WERI-Rb-1 (cell line): ENCODE results near the gene TRAPPC10.

Experiments used
- DNase-seq: peaks from one replicate; pipeline ENCODE4 v3.0.0-alpha.2; 2020
- H3K27ac ChIP-seq: fragments of 250-450 bp; sonication (Bioruptor Pico); 2 replicates; pipeline ENCODE4 v1.5.1; 2020; ENCODE audit warnings: mild to moderate bottlenecking, moderate library complexity
- H3K27me3 ChIP-seq: fragments of 250-450 bp; sonication (Bioruptor Pico); 2 replicates; pipeline ENCODE4 v1.5.1; 2021; ENCODE audit warnings: mild to moderate bottlenecking, low read depth, moderate library complexity; ENCODE audit not compliant: insufficient read depth, severe bottlenecking
- H3K36me3 ChIP-seq: fragments of 250-450 bp; sonication (Bioruptor Pico); 2 replicates; pipeline ENCODE4 v1.5.1; 2020; ENCODE audit warnings: mild to moderate bottlenecking, moderate library complexity
- H3K4me3 ChIP-seq: 2 replicates; pipeline ENCODE4 v1.5.1; 2011; ENCODE audit warnings: low read depth, mild to moderate bottlenecking, control low read depth, low read length
- H3K9me3 ChIP-seq: fragments of 250-450 bp; sonication (Bioruptor Pico); 2 replicates; pipeline ENCODE4 v1.5.1; 2021; ENCODE audit warnings: mild to moderate bottlenecking, moderate library complexity; ENCODE audit not compliant: severe bottlenecking
- TF ChIP-seq, protein P1 (sequence below): IDR thresholded peaks from 2 replicates; pipeline ENCODE4 v1.5.1; 2011; ENCODE audit warnings: low read depth, mild to moderate bottlenecking, control low read depth, inconsistent platforms, low read length

TRAPPC10 gene

DNA sequence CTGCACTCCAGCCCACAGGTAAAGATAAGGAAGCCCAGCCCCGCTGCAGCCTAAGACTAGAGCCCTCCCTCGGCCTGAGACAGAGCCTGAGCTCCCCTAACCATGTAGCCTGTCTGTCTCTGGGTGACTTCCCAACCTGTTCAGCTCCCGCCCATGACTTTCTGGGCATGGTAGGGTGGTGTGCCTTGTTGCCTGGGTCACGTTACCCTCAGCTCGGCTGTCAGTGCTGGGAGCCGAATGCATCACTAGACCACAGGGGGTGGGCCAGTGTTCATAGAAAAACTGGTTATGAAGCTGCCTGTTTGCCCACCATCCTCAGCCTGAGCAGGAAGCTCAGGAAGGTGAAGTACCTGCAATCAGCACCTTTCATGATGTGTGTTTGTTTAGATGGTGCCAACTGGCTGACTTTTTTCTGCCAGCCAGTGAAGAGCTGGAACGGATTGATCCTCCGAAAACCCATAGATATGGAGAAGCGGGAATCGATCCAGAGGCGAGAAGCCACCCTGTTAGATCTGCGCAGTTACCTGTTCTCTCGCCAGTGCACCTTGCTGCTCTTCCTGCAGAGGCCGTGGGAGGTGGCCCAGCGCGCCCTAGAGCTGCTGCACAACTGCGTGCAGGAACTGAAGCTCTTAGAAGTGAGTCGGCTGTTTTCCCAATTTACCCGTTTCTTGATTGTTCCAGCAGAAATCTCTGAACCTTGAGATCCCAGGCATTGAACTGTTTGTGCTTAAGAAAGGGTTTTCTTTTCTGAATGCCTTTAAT lies 51.2 kb downstream of the TRAPPC10 start:
- Histone ChIP-seq H3K27ac (no peak overlapping the region), H3K4me3 (no peak overlapping the region), H3K36me3 (peaks cover 57% of the 10 kb centered on the region), H3K9me3 (no peaks in the 10 kb centered on the region), H3K27me3 (no peaks in the 10 kb centered on the region)
- DNase-seq = no peak
- TF ChIP-seq, protein P1, sequence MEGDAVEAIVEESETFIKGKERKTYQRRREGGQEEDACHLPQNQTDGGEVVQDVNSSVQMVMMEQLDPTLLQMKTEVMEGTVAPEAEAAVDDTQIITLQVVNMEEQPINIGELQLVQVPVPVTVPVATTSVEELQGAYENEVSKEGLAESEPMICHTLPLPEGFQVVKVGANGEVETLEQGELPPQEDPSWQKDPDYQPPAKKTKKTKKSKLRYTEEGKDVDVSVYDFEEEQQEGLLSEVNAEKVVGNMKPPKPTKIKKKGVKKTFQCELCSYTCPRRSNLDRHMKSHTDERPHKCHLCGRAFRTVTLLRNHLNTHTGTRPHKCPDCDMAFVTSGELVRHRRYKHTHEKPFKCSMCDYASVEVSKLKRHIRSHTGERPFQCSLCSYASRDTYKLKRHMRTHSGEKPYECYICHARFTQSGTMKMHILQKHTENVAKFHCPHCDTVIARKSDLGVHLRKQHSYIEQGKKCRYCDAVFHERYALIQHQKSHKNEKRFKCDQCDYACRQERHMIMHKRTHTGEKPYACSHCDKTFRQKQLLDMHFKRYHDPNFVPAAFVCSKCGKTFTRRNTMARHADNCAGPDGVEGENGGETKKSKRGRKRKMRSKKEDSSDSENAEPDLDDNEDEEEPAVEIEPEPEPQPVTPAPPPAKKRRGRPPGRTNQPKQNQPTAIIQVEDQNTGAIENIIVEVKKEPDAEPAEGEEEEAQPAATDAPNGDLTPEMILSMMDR = no peak

DNA sequence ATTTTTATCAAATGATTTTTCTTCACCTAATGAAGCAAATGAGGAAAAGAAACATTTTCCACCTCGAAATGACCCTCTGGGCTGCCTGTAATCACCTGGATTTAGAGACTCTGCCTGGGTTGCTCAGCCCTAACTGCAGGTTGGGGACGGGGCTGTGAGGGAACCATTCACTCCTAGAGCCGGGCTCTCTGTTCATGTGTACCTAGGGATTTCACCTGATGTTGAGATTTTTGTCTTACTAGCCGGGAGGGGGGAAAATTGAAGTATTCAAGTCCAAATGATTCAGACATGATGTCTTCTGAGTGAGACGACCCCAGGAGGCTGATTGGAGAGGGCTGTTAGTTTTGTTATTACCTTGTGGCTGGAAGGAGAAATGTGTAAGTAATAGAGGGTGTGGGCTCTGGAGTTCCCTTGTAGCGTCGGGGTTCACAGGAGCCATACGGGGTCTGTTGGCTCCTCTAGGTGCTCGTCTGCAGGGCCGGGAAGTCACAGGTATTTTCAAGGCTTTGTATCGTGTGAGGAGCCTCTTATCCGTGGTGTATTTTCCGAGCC lies 52.8 kb downstream of the TRAPPC10 start:
- H3K27me3 ChIP-seq = no peaks in the 10 kb centered on the region
- DNase-seq = no peak
- H3K4me3 ChIP-seq = no peak overlapping the region
- TF ChIP-seq, protein P1 = no peak
- peaks cover 58% of the 10 kb centered on the region for H3K36me3 ChIP-seq
- H3K9me3 ChIP-seq = no peaks in the 10 kb centered on the region
- no peak overlapping the region for H3K27ac ChIP-seq

DNA sequence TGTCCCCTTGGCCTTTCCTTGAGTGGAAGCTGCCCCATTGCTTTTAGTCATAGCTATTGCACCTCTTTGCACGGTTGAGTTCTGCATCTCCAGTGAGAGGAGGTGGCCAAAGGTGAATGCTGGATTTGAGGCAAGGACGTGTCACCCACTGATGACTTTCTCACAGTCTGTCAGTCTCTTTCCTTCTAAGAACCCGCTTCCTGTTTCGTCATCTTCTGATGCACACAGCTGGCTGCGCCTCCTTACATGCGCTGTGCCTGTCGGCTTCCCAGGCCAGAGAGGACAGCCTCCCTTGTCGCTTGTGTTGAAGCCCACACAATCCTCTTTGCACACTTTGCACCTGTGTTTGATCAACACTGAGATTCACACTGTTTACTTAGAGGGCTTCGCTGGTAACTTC lies 53.3 kb downstream of the TRAPPC10 start:
- Histone ChIP-seq H3K36me3 (peaks cover 57% of the 10 kb centered on the region), H3K9me3 (no peaks in the 10 kb centered on the region), H3K4me3 (no peak overlapping the region), H3K27me3 (no peaks in the 10 kb centered on the region), H3K27ac (no peak overlapping the region)
- TF ChIP-seq, protein P1 = no peak
- DNase-seq = no peak

DNA sequence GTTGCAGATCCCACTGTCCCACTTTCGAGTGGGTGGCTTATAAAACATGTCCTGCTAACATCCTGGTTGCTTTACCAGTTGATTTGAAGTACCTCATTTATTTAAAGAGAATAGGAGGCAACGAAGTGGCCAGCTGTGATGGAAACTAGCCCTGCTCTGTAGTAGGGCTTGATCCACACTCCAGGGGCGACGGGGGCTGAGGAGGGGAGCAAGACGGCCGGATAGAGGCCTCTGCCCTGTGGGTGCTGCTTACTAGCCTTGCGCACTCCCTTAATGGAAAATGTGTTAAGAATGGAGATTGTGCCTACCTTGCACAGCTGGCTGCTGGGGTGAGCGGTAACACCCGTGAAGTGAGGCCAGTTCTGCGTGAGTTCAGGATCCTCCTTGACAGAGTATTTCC lies 54.0 kb downstream of the TRAPPC10 start:
- Histone ChIP-seq H3K27me3 (no peaks in the 10 kb centered on the region), H3K27ac (no peak overlapping the region), H3K36me3 (peaks cover 55% of the 10 kb centered on the region), H3K4me3 (no peak overlapping the region), H3K9me3 (no peaks in the 10 kb centered on the region)
- TF ChIP-seq, protein P1 = no peak
- DNase-seq = no peak

DNA sequence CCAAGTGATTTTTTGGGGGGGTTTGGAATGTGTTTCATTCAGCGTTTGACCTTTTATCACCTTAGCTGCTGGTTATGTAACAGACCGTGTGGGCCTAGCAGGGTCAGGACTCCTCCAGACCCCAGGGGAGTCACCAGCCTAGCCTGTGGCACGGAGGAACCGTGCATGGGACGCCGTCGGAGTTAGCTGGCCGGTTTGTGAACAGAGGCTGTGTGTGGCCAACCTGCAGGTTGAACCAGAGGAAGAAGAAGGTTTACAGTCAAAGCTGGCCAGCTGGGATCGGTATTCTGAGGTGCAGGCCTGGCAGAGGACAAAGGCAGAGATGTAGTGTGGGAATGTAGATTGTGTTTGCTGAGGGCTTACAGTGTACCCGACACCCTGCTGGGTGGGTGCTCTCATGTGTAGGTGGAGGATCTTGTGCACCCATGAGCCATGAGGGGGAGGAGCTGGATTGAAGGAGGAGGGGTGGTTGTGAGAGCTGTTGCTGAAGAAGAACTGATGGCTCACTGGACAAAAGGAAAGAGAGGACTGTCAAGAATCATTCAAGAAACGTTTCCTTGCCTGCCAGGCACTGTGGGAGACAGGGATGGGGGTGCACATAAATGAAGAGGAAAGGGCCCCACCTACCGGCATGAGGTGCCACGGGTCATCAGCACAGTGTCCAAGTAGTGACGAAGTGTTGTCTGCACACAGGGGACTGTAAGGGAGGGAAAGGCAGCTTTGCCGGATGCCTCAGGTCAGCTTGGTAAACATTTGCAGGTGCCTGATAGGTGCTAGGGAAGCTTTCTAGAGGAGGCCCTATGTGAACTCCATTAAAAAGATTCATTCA lies 55.1 kb downstream of the TRAPPC10 start:
- H3K27ac ChIP-seq = no peak overlapping the region
- H3K9me3 ChIP-seq = no peaks in the 10 kb centered on the region
- no peak overlapping the region for H3K4me3 ChIP-seq
- peak; percentile 66 for DNase-seq
- peaks cover 56% of the 10 kb centered on the region for H3K36me3 ChIP-seq
- no peaks in the 10 kb centered on the region for H3K27me3 ChIP-seq
- TF ChIP-seq, protein P1 = peak; percentile 69
